Neural cell (in vitro differentiated cells): Measurements from ENCODE around the gene DOCK7.

ENCODE experiments used
- CTCF ChIP-seq: fragments of 450-650 bp; IDR thresholded peaks from 2 replicates; pipeline ENCODE4 v1.5.1; 2014; ENCODE audit warnings: antibody characterized with exemption, mild to moderate bottlenecking, moderate library complexity; ENCODE audit not compliant: poor library complexity, severe bottlenecking
- EP300 ChIP-seq: fragments of 450-650 bp; conservative IDR thresholded peaks from 2 replicates; pipeline ENCODE4 v1.6.1; 2014; ENCODE audit warnings: antibody characterized with exemption, mild to moderate bottlenecking, moderate library complexity; ENCODE audit not compliant: poor library complexity, severe bottlenecking
- EZH2 ChIP-seq: fragments of 200-600, 300-800 bp; shearing (Covaris generic), sonication (generic); IDR thresholded peaks from 2 replicates; pipeline ENCODE4 v1.6.1; 2014; ENCODE audit warnings: antibody characterized with exemption, low read length, borderline replicate concordance, mild to moderate bottlenecking; ENCODE audit not compliant: insufficient read depth, poor library complexity, severe bottlenecking
- MXI1 ChIP-seq: fragments of 450-650 bp; conservative IDR thresholded peaks from 2 replicates; pipeline ENCODE4 v1.6.1; 2014; ENCODE audit warnings: antibody characterized with exemption, mild to moderate bottlenecking; ENCODE audit not compliant: poor library complexity, severe bottlenecking
- POLR2AphosphoS5 ChIP-seq: IDR thresholded peaks from 2 replicates; pipeline ENCODE4 v1.6.1; 2012
- RAD21 ChIP-seq: fragments of 450-650 bp; conservative IDR thresholded peaks from 2 replicates; pipeline ENCODE4 v1.6.1; 2014; ENCODE audit warnings: antibody characterized with exemption, mild to moderate bottlenecking, moderate library complexity
- SMC3 ChIP-seq: fragments of 450-650 bp; conservative IDR thresholded peaks from 2 replicates; pipeline ENCODE4 v1.6.1; 2014; ENCODE audit warnings: antibody characterized with exemption, mild to moderate bottlenecking, moderate library complexity; ENCODE audit not compliant: poor library complexity
- TAF1 ChIP-seq: IDR thresholded peaks from 2 replicates; pipeline ENCODE4 v1.6.1; 2012; ENCODE audit warnings: low read depth
- TF ChIP-seq, protein P1 (sequence below): IDR thresholded peaks from 2 replicates; pipeline ENCODE4 v1.6.1; 2012; ENCODE audit warnings: borderline replicate concordance

GRCh38 chr1:62688687-62689085 is 500 bp upstream of the DOCK7 start:
- TF ChIP-seq POLR2AphosphoS5 = no peak
- no peak for TF ChIP-seq EP300
- TF ChIP-seq CTCF = no peak
- TF ChIP-seq SMC3 = no peak
- TF ChIP-seq EZH2 = no peak
- TF ChIP-seq RAD21 = no peak
- peak; percentile 16 for TF ChIP-seq MXI1
- TF ChIP-seq TAF1 = no peak
- TF ChIP-seq, protein P1, sequence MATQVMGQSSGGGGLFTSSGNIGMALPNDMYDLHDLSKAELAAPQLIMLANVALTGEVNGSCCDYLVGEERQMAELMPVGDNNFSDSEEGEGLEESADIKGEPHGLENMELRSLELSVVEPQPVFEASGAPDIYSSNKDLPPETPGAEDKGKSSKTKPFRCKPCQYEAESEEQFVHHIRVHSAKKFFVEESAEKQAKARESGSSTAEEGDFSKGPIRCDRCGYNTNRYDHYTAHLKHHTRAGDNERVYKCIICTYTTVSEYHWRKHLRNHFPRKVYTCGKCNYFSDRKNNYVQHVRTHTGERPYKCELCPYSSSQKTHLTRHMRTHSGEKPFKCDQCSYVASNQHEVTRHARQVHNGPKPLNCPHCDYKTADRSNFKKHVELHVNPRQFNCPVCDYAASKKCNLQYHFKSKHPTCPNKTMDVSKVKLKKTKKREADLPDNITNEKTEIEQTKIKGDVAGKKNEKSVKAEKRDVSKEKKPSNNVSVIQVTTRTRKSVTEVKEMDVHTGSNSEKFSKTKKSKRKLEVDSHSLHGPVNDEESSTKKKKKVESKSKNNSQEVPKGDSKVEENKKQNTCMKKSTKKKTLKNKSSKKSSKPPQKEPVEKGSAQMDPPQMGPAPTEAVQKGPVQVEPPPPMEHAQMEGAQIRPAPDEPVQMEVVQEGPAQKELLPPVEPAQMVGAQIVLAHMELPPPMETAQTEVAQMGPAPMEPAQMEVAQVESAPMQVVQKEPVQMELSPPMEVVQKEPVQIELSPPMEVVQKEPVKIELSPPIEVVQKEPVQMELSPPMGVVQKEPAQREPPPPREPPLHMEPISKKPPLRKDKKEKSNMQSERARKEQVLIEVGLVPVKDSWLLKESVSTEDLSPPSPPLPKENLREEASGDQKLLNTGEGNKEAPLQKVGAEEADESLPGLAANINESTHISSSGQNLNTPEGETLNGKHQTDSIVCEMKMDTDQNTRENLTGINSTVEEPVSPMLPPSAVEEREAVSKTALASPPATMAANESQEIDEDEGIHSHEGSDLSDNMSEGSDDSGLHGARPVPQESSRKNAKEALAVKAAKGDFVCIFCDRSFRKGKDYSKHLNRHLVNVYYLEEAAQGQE = peak; percentile 5
